Ishikawa (cell line): ENCODE measurements around the gene CTNNA3.

Experiments used
- EGR1 ChIP-seq: IDR thresholded peaks from 2 replicates; pipeline ENCODE4 v1.6.1; 2012
- EP300 ChIP-seq: IDR thresholded peaks from 2 replicates; pipeline ENCODE4 v1.6.1; 2012; ENCODE audit warnings: borderline replicate concordance
- FOXM1 ChIP-seq: IDR thresholded peaks from 2 replicates; pipeline ENCODE4 v1.6.1; 2012; ENCODE audit warnings: low read depth, borderline replicate concordance
- MAX ChIP-seq: IDR thresholded peaks from 2 replicates; pipeline ENCODE4 v1.6.1; 2012
- NFIC ChIP-seq: IDR thresholded peaks from 2 replicates; pipeline ENCODE4 v1.6.1; 2012
- RAD21 ChIP-seq: IDR thresholded peaks from 2 replicates; pipeline ENCODE4 v1.6.1; 2012; ENCODE audit warnings: low read depth
- TAF1 ChIP-seq: IDR thresholded peaks from 2 replicates; pipeline ENCODE4 v1.6.1; 2012; ENCODE audit warnings: low read depth, mild to moderate bottlenecking
- USF1 ChIP-seq: IDR thresholded peaks from 2 replicates; pipeline ENCODE4 v1.6.1; 2012
- YY1 ChIP-seq: IDR thresholded peaks from 2 replicates; pipeline ENCODE4 v1.6.1; 2012; ENCODE audit warnings: low read depth

- TF ChIP-seq MAX (no peak), RAD21 (no peak), EP300 (no peak), FOXM1 (no peak), EGR1 (no peak), USF1 (no peak), NFIC (no peak), TAF1 (no peak), YY1 (no peak)
Measured at GRCh38 chr10:66919248-66919647, 776.7 kb downstream of the CTNNA3 start.
